Forelimb muscle (tissue), 1 donor: Measurements from ENCODE around the gene KDELR3. TPM values are rescaled to one million over a fixed set of nuclear protein-coding genes. Genes with fewer than 3 reads are reported as not detected.
"Not testable (repeated sequence)": the region's sequence is repeated elsewhere in the genome, so short reads cannot be mapped to it uniquely, and the experiment has no call there.

ENCODE experiments used
- DNase-seq: peaks from one replicate; pipeline ENCODE4 v3.0.0-alpha.2; 2013; ENCODE audit warnings: low read depth
- polyA plus RNA-seq: library from polyadenylated mRNA; unstranded; fragments of 120-200 nt; gene quantifications from one replicate; pipeline ENCODE4 v1.2.1, GENCODE V29; 2013; ENCODE audit not compliant: insufficient read length

The KDELR3 gene
- polyA plus RNA-seq, 1 donor: 21.4 TPM

DNA sequence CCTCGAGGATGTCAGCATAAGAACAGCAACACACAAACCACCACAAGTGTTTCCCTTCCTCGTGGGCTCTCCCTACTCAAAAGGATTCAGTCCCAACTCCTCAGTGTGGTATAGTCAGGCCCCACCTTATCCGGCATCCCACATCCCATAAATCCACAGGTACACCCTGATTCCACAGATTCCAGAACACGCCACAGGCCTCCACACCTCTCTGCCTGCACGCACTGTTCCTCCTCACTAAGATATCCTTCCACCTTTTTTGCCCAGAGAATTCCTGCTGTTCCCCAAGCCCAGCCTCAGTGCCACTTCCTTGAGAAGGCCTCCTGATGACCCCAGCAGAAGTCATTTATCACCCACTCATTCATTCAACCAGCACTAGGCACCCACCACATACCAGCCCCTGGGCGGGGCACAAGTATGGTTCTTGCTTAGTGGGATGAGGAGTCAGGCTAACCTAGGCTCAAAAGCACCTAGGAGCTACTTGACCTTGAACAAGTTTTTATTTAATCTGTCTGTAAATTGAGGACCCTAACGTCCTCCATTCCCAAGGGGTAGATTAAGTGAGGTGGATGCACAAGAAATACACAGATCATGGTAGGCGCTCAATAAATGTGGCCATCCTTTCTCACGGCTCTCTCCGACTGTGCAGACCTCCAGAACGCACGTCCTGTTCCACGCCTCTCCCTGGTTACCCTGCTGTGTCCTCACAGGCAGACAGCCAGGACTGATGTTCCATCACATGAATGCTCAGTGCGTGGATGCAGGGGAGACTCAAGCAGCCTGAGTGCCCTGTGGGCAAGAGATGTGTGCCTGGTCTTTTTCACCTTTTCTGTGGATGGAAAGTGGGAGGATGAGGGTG is 10.8 kb upstream of the KDELR3 start:
- DNase-seq: no peak

- DNase-seq: no peak
These were observed 7.5 kb upstream of the KDELR3 start for GRCh38 chr22:38460426-38460840.

DNA sequence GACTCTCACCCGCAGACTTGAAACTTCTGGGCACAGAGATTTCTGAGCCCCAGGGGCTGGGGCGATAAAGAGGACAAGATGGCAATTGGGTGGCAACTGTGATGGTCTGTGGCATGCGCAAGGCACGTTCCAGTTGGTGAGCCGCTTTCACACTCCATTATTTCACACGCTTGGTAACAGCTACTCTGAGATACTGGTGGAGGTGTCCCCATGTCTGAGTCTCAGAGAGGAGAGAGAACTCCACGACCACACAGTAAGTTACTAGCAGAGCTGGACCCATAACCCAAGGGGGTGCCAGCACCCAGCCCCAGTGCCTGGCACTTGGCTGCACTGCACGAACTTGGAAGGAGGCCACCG is 6.9 kb upstream of the KDELR3 start:
- no peak for DNase-seq

GRCh38 chr22:38461414-38462081 is 6.3 kb upstream of the KDELR3 start:
- no peak for DNase-seq

- no peak for DNase-seq
These were observed 4.7 kb upstream of the KDELR3 start for GRCh38 chr22:38462960-38463784.

- DNase-seq: no peak
These were observed 2.8 kb upstream of the KDELR3 start for GRCh38 chr22:38464992-38465672.

DNA sequence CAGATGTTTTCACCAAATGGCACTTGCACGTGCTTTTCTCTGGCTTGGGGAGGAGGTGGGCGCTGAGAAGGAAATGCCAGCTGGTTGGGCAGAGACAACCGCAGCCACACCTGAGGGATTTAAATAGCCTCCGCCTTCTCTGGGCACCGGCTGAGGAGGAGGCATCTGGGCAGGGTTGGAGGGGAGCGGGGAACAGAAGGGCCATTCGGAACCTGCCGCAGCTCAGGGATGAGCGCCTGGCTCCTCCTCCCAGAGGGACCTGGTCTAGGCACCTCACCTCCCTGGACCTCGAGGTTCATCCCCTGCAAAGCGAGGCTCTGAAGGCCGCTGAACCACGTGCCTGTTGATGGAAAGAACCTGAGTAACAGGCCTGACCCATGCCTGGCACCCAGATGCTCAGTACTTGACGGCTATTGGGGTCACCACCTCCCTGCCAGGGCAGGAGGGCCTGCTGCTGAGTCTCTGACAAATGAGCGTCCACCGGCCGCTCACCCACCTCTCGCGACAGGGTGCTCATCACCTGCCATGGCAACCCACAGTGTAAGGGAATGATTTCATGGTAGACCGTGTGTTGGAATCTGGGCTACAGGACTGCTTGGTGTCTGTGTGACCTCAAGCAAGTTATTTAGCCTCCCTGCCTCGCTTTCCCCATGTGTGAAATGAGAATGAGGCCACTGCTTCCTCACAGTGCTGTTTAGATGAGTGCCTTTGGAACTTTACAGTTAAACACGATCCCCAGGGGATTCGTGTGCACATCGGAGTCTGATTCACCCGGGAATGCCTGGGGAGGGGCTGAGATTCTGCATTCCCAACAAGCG is 2.0 kb upstream of the KDELR3 start:
- no peak for DNase-seq

DNA sequence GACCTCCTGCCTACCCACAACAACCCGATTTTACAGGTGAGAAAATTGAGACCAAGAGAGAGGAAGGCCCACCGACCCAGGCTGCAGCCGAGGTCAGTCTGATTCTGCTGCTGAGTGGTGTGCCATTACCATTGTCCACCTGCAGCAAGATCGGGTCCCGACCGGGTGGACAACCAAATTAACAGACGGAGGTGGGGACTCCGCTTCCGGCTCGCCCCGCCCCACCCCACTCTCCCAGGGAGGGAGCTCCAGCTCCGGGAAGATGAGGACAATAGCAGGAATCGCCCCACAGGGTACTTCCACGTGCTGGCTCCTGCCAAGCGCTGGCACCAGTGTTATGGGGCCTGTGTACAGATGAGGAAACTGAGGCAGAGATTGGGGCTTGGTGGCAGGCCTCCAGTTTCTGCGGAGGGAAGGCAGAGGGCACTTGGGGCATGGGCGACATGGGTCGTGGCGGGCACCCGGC is 425 bp upstream of the KDELR3 start:
- DNase-seq: no peak

DNA sequence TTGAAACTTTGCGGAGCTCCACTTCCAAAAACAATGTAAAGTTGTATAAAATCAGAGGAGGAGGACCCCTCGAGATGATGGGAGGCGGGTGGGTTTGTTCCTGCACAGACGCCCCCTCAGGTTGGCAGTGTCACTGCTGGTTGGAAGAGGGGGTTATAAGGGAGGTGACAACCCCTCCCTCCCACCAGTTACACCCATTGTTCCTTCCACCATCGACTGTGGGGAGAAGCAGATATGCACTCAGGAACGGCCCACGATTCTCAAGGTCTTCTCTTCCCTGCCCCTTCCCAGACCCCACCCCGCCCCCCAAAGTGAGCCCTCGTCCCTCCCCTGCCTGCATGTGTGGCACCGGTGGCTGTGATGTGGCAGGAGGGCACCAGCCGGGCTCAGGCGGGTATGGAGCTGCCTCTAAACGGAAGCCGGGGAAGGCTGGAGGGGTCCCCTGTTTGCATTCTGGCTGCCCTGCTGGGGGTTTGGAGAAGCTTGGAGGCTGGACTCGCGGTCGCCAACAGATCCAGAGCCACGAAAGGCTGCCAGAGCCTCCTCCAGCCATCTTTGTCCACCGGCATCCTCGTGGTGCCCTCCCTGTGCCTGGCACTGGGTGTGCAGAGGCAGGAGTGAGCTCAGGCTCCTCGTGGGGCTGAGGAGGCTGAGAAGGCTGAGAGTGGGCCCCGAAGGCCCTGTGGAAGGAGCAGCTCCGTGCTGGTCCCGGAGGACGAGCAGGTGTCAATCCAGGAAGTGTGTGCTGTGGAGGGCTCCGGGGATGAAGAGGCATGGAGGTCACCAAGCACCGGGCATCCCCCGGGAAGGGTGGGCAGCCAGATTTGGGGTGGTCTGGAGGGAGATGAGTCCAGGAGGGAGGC is 778 bp downstream of the KDELR3 start:
- no peak for DNase-seq

GRCh38 chr22:38469306-38469781 is 1.4 kb downstream of the KDELR3 start:
- DNase-seq: no peak

DNA sequence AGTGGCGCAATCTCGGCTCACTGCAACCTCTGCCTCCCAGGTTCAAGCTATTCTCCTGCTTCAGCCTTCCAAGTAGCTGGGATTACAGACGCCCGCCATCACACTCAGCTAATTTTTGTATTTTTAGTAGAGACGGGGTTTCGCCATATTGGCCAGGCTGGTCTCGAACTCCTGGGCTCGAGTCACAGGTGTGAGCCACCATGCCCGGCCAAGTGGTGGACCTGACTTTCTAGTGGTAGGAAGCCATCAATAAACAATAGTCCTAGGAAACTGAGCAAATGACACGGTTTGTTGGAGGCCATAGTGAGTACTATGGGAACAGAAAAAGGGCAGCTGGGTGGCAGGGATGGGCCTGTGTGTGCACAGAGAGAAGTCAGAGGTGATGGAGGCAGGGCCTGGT is 2.3 kb downstream of the KDELR3 start:
- not testable (repeated sequence) for DNase-seq

GRCh38 chr22:38471237-38471636 is 3.3 kb downstream of the KDELR3 start:
- no peak for DNase-seq

GRCh38 chr22:38474003-38474607 is 6.2 kb downstream of the KDELR3 start:
- DNase-seq: no peak

- no peak for DNase-seq
These were observed 9.7 kb downstream of the KDELR3 start for GRCh38 chr22:38477585-38477984.

DNA sequence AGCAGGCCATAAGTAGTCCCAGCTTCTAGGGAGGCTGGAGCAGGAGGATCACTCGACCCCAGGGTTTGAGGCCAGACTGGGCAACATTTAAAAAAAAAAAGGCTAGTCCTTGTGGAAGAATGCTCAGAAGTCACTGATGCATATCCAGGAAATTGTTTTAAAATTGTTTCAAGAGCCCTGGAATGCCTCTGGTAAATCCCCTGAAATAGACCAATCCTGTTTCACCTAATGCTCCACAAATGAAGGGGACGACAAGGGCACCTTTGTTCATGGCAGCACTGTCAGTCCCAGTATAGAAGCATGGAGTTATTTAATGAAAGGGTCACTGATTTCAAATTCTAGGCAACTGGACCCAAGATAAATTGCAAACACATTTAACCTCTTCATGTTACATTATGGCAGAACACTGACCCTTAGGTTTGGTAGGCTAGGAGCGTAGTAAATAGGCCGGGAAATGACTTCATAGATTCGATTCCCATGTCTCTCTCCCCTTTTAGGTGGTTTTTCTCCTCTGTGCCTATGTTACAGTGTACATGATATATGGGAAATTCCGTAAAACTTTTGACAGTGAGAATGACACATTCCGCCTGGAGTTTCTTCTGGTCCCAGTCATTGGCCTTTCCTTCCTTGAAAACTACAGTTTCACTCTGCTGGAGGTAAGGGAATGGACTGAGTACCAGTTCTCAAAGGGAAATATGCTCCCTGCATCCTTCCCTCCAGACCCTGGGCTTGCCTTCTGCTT is 11.4 kb downstream of the KDELR3 start:
- DNase-seq: no peak

DNA sequence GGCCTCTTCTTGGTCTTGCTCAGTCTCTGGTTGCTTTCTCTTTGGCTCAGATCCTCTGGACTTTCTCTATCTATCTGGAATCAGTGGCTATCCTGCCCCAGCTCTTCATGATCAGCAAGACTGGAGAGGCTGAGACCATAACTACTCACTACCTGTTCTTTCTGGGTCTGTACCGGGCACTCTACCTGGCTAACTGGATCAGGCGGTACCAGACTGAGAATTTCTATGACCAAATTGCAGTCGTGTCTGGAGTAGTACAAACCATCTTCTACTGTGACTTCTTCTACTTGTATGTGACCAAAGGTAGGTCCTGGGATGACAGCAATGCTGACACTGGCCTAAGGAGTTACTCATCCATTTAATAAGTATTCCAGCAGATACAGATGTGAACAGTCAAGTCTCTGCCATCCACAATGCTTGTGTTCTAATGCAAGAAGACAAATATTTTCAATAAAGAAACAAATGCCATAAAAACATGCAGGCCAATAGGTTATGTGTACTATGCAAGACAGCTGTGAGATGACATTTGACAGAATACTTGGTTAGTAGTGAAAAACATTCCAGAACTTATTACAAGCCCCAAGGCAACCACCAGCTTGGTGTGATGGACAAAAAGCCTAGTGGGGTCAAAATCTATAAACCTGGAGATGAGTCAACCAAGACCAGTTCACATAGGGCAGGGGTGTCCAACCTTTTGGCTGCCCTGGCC is 13.4 kb downstream of the KDELR3 start:
- DNase-seq: no peak

GRCh38 chr22:38481871-38482332 is 14.0 kb downstream of the KDELR3 start:
- DNase-seq: no peak
